ENCODE results near the gene KPNA6. TPM values are rescaled to one million over a fixed set of nuclear protein-coding genes. Genes with fewer than 3 reads are reported as not detected.

Gene KPNA6
- total and polyA plus RNA-seq, 10 of the 15 experiments (the other 5 are each of a cell fraction or from before 2014, with no cell fraction given): 11.1 to 55.6 (median 25.9) TPM

DNA sequence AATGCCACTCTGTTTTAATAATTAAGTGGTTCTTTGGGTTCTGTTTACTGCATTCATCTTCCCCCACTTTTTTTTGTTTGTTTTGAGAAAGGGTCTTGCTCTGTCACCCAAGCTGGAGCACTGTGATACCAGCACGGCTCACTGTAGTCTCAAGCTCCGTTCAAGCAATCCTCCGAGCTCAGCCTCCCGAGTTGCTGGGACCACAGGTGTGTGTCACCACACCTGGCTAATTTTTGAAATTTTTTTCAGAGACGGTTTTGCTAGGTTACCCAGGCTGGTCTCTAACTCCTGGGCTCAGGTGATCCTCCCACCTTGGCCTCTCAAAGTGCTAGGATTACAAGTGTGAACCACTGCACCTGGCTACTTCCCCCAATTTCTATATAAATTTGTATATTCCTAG is 29.3 kb downstream of the KPNA6 start:
- SMC1A ChIA-PET (ENCODE audit: uncharacterized antibody, unreplicated experiment): no interaction called here
- no peaks in the 10 kb centered on the region for H3K4me1 ChIP-seq (ENCODE audit: control insufficient read depth, insufficient read depth, low read length)
- no peak for FAIRE-seq
- POLR2A ChIA-PET: no interaction called here
- WGBS (ENCODE audit: insufficient coverage, insufficient replicate concordance, low lambda C conversion rate, missing lambda C conversion rate): 78% methylated on average over 5 of the region's 5 CpGs
- intact Hi-C loops (cut with micrococcal nuclease; ENCODE audit: unreplicated experiment) (no loop called here), in situ Hi-C loops (cut with MboI) (no loop called here)
- H3K27ac ChIP-seq (ENCODE audit: control insufficient read depth, insufficient read depth): no peak overlapping the region
- no peak for ATAC-seq
- H3K9ac ChIP-seq (ENCODE audit: control insufficient read depth, insufficient read depth, low read length): no peak overlapping the region
- H3K4me3 ChIP-seq: no peak overlapping the region
- no peak overlapping the region for H3K4me2 ChIP-seq (ENCODE audit: control insufficient read depth, insufficient read depth)
- TF ChIP-seq, protein P1, sequence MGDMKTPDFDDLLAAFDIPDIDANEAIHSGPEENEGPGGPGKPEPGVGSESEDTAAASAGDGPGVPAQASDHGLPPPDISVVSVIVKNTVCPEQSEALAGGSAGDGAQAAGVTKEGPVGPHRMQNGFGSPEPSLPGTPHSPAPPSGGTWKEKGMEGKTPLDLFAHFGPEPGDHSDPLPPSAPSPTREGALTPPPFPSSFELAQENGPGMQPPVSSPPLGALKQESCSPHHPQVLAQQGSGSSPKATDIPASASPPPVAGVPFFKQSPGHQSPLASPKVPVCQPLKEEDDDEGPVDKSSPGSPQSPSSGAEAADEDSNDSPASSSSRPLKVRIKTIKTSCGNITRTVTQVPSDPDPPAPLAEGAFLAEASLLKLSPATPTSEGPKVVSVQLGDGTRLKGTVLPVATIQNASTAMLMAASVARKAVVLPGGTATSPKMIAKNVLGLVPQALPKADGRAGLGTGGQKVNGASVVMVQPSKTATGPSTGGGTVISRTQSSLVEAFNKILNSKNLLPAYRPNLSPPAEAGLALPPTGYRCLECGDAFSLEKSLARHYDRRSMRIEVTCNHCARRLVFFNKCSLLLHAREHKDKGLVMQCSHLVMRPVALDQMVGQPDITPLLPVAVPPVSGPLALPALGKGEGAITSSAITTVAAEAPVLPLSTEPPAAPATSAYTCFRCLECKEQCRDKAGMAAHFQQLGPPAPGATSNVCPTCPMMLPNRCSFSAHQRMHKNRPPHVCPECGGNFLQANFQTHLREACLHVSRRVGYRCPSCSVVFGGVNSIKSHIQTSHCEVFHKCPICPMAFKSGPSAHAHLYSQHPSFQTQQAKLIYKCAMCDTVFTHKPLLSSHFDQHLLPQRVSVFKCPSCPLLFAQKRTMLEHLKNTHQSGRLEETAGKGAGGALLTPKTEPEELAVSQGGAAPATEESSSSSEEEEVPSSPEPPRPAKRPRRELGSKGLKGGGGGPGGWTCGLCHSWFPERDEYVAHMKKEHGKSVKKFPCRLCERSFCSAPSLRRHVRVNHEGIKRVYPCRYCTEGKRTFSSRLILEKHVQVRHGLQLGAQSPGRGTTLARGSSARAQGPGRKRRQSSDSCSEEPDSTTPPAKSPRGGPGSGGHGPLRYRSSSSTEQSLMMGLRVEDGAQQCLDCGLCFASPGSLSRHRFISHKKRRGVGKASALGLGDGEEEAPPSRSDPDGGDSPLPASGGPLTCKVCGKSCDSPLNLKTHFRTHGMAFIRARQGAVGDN (IDR thresholded peaks at IDR 0.05): no peak
- TF ChIP-seq, protein P2, sequence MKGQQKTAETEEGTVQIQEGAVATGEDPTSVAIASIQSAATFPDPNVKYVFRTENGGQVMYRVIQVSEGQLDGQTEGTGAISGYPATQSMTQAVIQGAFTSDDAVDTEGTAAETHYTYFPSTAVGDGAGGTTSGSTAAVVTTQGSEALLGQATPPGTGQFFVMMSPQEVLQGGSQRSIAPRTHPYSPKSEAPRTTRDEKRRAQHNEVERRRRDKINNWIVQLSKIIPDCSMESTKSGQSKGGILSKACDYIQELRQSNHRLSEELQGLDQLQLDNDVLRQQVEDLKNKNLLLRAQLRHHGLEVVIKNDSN (IDR thresholded peaks at IDR 0.05; ENCODE audit: borderline replicate concordance, extremely low read length, insufficient read depth, low read depth, low read length): no peak
- TF ChIP-seq BHLHE40 (IDR thresholded peaks at IDR 0.05; ENCODE audit: borderline replicate concordance in 1 of 2, low read depth in 2 of 2, low read length in 1 of 2) (no peak), FOXM1 (IDR thresholded peaks at IDR 0.05; ENCODE audit: low read depth, low read length) (no peak)
- H4K20me1 ChIP-seq (ENCODE audit: control insufficient read depth, insufficient read depth): no peaks in the 10 kb centered on the region; the same call in 1 of the 2 replicates
- BruUV-seq (replicated peaks): no TSS peak
- no peaks in the 10 kb centered on the region; a peak in 1 of 4 replicates for H3K36me3 ChIP-seq (ENCODE audit: control insufficient read depth in 2 of 2, insufficient read depth in 2 of 2, low read length in 1 of 2)
- H3K9me3 ChIP-seq (replicated peaks; ENCODE audit: control insufficient read depth, insufficient read depth, low read length): no peaks in the 10 kb centered on the region
- H2AFZ ChIP-seq (ENCODE audit: control insufficient read depth, low read depth, low read length): no peak overlapping the region
- RAD21 ChIA-PET (ENCODE audit: unreplicated experiment): no interaction called here
- no peaks in the 10 kb centered on the region for H3K27me3 ChIP-seq (replicated peaks in 1 of 2; ENCODE audit: control insufficient read depth in 2 of 2, insufficient read depth in 2 of 2, low read length in 1 of 2)
- peaks cover 12% of the 10 kb centered on the region for H3K79me2 ChIP-seq (ENCODE audit: control insufficient read depth, insufficient read depth, low read length)
- DNase-seq (ENCODE audit: low read depth, low spot score): no peak
- CTCF ChIA-PET: interaction anchor here (1.4 kb wide), 1 partner anchor 63 kb away, joined by 6 read pairs; no protein-coding TSS in a partner anchor
